Erythroblast (primary cell): ENCODE results near the gene DHRS1.

ENCODE experiments used
- DNase-seq, 2 experiments: peaks; one replicate each; lab custom pipeline; 2025; lab: John Stamatoyannopoulos, UW
- GATA1 ChIP-seq: IDR thresholded peaks from 2 replicates; pipeline ENCODE4 v1.6.1; 2011; ENCODE audit warnings: low read depth, mild to moderate bottlenecking, control low read depth, low read length, moderate library complexity
- POLR2A ChIP-seq: IDR thresholded peaks from 2 replicates; pipeline ENCODE4 v1.6.1; 2011; ENCODE audit warnings: mild to moderate bottlenecking, low read length

DHRS1 gene

DNA sequence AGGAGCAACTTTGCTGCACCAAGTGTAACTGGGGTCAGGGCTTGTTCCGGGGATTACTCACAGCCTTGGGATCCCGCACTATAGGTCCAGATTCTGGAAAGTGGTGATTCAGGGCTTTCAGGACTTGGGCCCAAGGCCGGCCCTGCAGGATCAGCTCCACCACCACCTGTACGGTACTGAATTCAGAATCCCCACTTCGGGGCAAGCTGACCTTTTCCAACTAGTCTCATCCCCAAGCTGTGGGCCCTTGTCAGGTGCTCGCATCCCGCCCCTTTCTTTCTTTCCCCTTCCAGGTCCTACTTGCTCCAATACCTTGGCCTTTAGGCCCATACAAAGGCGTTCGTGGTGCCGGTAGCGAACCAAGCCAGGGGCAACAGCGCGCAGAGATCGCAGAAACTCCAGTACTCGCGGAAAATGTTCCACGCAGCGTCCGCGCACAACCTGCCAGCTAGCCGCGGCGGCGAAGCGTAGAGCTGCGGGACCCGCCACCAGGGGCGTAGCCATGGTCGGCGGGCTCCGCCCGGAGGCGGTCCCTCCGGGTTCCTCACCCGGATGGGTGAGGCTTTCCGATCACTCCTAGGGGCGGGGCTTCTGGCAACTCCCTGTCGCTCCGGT, 57.6 kb downstream of the DHRS1 start:
- peak; percentile 96 to 98 for DNase-seq
- TF ChIP-seq GATA1 (no peak), POLR2A (no peak)
